CD14-positive monocyte (primary cell): ENCODE results near the gene NDUFS2. TPM values are rescaled to one million over a fixed set of nuclear protein-coding genes. Genes with fewer than 3 reads are reported as not detected.

Experiments used
- DNase-seq, 3 donors: peaks; one replicate each; pipeline ENCODE4 v3.0.0-alpha.2; 2011 to 2022
- H2AFZ ChIP-seq: 2 replicates; pipeline ENCODE4 v1.6.0; 2012; ENCODE audit warnings: mild to moderate bottlenecking, low read depth, low read length, inconsistent platforms; ENCODE audit not compliant: insufficient read depth, poor library complexity, severe bottlenecking
- H3K27ac ChIP-seq, 2 donors: 1 replicate in 1 of 2; 2 replicates in 1 of 2; pipeline ENCODE4 v1.5.1; 2012 to 2013; ENCODE audit warnings: low read length in 2 of 2, control low read depth in 1 of 2, inconsistent platforms in 1 of 2, low read depth in 1 of 2, mild to moderate bottlenecking in 1 of 2
- H3K27me3 ChIP-seq, 2 donors: one replicate each; pipeline versions ENCODE4 v1.6.0 to v1.6.1; 2011 to 2013; ENCODE audit warnings: low read length in 2 of 2; ENCODE audit not compliant: control insufficient read depth in 2 of 2, insufficient read depth in 2 of 2
- H3K36me3 ChIP-seq, 2 donors: replicated peaks in 1 of 2; 1 replicate in 1 of 2; 2 replicates in 1 of 2; pipeline versions ENCODE4 v1.5.1 to v1.6.1; 2012 to 2013; ENCODE audit warnings: low read length in 2 of 2, control low read depth in 1 of 2, inconsistent platforms in 1 of 2, mild to moderate bottlenecking in 1 of 2; ENCODE audit not compliant: insufficient read depth in 2 of 2, control insufficient read depth in 1 of 2
- H3K4me1 ChIP-seq, 2 donors: 1 replicate in 1 of 2; 2 replicates in 1 of 2; pipeline versions ENCODE4 v1.5.1 to v1.6.1; 2012 to 2013; ENCODE audit warnings: low read length in 2 of 2, control low read depth in 1 of 2, inconsistent platforms in 1 of 2, mild to moderate bottlenecking in 1 of 2, moderate library complexity in 1 of 2; ENCODE audit not compliant: insufficient read depth in 2 of 2, control insufficient read depth in 1 of 2
- H3K4me2 ChIP-seq: replicated peaks from 2 replicates; pipeline ENCODE3; 2012; ENCODE audit warnings: low read length, moderate library complexity, mild to moderate bottlenecking; ENCODE audit not compliant: poor library complexity, severe bottlenecking; ENCODE audit errors: extremely low read depth
- H3K4me3 ChIP-seq, 3 experiments: fragments of 200-600 bp in 1 of 3; sonication (generic) in 1 of 3; replicated peaks in 1 of 3; 1 replicate in 2 of 3; 2 replicates in 1 of 3; pipeline ENCODE4 v1.5.1; 2011 to 2013; ENCODE audit warnings: low read length in 3 of 3, mild to moderate bottlenecking in 3 of 3, control low read depth in 2 of 3, low read depth in 2 of 3, inconsistent platforms in 1 of 3, moderate library complexity in 1 of 3
- H3K79me2 ChIP-seq: 2 replicates; pipeline ENCODE4 v1.6.0; 2012; ENCODE audit warnings: mild to moderate bottlenecking, control low read depth, inconsistent platforms, low read length, moderate library complexity; ENCODE audit not compliant: insufficient read depth
- H3K9ac ChIP-seq: 2 replicates; pipeline ENCODE4 v1.6.0; 2017; ENCODE audit warnings: low read length, mild to moderate bottlenecking; ENCODE audit not compliant: insufficient read depth, poor library complexity, severe bottlenecking
- H3K9me3 ChIP-seq, 2 donors: replicated peaks in 1 of 2; 1 replicate in 1 of 2; 2 replicates in 1 of 2; pipeline versions ENCODE4 v1.5.1 to v1.6.1; 2012 to 2013; ENCODE audit warnings: low read length in 2 of 2, control low read depth in 1 of 2; ENCODE audit not compliant: control insufficient read depth in 1 of 2, insufficient read depth in 1 of 2
- H4K20me1 ChIP-seq: 2 replicates; pipeline ENCODE4 v1.6.0; 2012; ENCODE audit warnings: mild to moderate bottlenecking, low read length, control low read depth, moderate library complexity; ENCODE audit not compliant: insufficient read depth
- H3K27ac Mint-ChIP-seq, 7 donors: one replicate each; pipeline ENCODE4 v1.8.0; 2020; ENCODE audit warnings: mild to moderate bottlenecking in 7 of 7, mixed read lengths in 7 of 7, moderate library complexity in 6 of 7, inconsistent platforms in 2 of 7
- H3K27me3 Mint-ChIP-seq, 3 donors: one replicate each; pipeline ENCODE4 v1.8.0; 2021 to 2022; ENCODE audit warnings: low read depth in 3 of 3, mild to moderate bottlenecking in 3 of 3, mixed read lengths in 3 of 3, moderate library complexity in 3 of 3, inconsistent platforms in 1 of 3
- H3K36me3 Mint-ChIP-seq, 2 donors: one replicate each; pipeline ENCODE4 v1.8.0; 2020; ENCODE audit warnings: mixed read lengths in 2 of 2, inconsistent platforms in 1 of 2, mild to moderate bottlenecking in 1 of 2
- H3K4me1 Mint-ChIP-seq: one replicate; pipeline ENCODE4 v1.8.0; 2020; ENCODE audit warnings: mild to moderate bottlenecking, mixed read lengths
- H3K4me3 Mint-ChIP-seq, 2 donors: one replicate each; pipeline ENCODE4 v1.8.0; 2020; ENCODE audit warnings: mild to moderate bottlenecking in 2 of 2, mixed read lengths in 2 of 2, moderate library complexity in 1 of 2
- H3K9me3 Mint-ChIP-seq, 7 donors: one replicate each; pipeline ENCODE4 v1.8.0; 2020 to 2022; ENCODE audit warnings: mixed read lengths in 7 of 7, mild to moderate bottlenecking in 6 of 7, moderate library complexity in 6 of 7, inconsistent platforms in 2 of 7
- CTCF ChIP-seq: fragments of 200-600 bp; IDR thresholded peaks from one replicate; pipeline ENCODE4 v1.8.0; 2022; ENCODE audit warnings: antibody characterized with exemption, mild to moderate bottlenecking
- WGBS: methylation state at CpG from one replicate; pipeline ENCODE4 v1.1.5; 2013; ENCODE audit warnings: missing lambda C conversion rate; ENCODE audit not compliant: insufficient coverage; 5-methylcytosine and 5-hydroxymethylcytosine counted together
- intact Hi-C, 2 donors: fragments of 100-400 bp; cut with micrococcal nuclease; formaldehyde crosslinking; loops; one replicate each; pipeline versions ENCODE4 v1.15.0 to v1.15.1; 2023
- polyA plus RNA-seq, 3 donors: library from polyadenylated mRNA; depleted of rRNA in 1 of 3; unstranded in 2 of 3; stranded (reverse) in 1 of 3; fragments of 300-500 nt in 2 of 3; fragments of >200 nt in 1 of 3; fragmentation: Illumina TruSeq in 2 of 3; gene quantifications; 1 replicate in 2 of 3; 2 replicates in 1 of 3; pipeline ENCODE4 v1.2.3, GENCODE V29; 2012 to 2021

NDUFS2 gene
- polyA plus RNA-seq, 3 donors = 87.5 to 119 (median 101) TPM

- Mint-ChIP-seq H3K27me3 (peaks cover 52 to 55% (median 52%) of the 10 kb centered on the region in 3 donors), H3K36me3 (peaks cover 12 to 14% of the 10 kb centered on the region in 2 donors), H3K4me1 (peaks cover 20% of the 10 kb centered on the region), H3K9me3 (peaks cover 20 to 32% (median 24%) of the 10 kb centered on the region in 7 donors), H3K4me3 (peak within 1 kb of the TSS; percentile 68 to 82), H3K27ac (peak within 1 kb of the TSS in 1 of 7 donors; percentile 25)
- peak within 1 kb of the TSS in 2 of 3 experiments; percentile 11 to 52 for H3K4me3 ChIP-seq
- H4K20me1 ChIP-seq = no peaks in the 10 kb centered on the region
- intact Hi-C loops = no loop called here
- peak within 1 kb of the TSS; percentile 57 for H3K4me2 ChIP-seq
- H3K9me3 ChIP-seq = peaks cover 23 to 46% of the 10 kb centered on the region in 2 donors
- no peaks in the 10 kb centered on the region for H3K36me3 ChIP-seq
- no peak within 1 kb of the TSS for H3K27ac ChIP-seq
- no peak for DNase-seq
- H3K27me3 ChIP-seq = peaks cover 39 to 54% of the 10 kb centered on the region in 2 donors
- 3% methylated on average over 49 of the region's 62 CpGs for WGBS
- H3K9ac ChIP-seq = peak within 1 kb of the TSS; percentile 1
- peak within 1 kb of the TSS; percentile 57 for H2AFZ ChIP-seq
- no peak for TF ChIP-seq CTCF
- H3K79me2 ChIP-seq = no peaks in the 10 kb centered on the region
- peaks cover 8 to 10% of the 10 kb centered on the region in 2 donors for H3K4me1 ChIP-seq
Observed at GRCh38 chr1:161258439-161259344, 56.5 kb downstream of the NDUFS2 start, which contains the start of gene PCP4L1. PCP4L1 (plus strand) TSS chr1:161258745; CDS start chr1:161258975, 230 bp downstream.

DNA sequence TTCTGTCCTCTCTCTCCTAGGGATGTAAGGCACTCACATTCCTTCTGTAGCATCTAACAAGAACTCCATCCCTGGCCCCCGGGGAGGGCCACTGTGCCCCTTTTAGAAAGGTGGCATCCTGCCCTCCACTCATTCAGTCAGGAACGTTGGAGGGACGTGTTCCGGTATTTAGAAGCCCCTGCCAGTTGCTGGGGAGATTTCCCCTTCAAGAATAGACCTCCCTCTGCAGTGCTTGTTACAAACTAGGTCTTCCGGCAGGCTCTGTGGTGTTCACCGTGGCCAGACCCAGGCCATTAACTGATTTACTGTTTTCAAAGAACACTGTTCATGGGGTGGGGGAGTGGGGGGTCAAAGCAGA is 57.2 kb downstream of the NDUFS2 start:
- no peak overlapping the region for H3K27ac ChIP-seq
- H3K27me3 ChIP-seq = peaks cover 39 to 54% of the 10 kb centered on the region in 2 donors
- peak overlapping the region; percentile 57 for H2AFZ ChIP-seq
- Mint-ChIP-seq H3K9me3 (peaks cover 20 to 32% (median 24%) of the 10 kb centered on the region in 7 donors), H3K4me1 (peaks cover 20% of the 10 kb centered on the region), H3K27me3 (peaks cover 52 to 56% (median 53%) of the 10 kb centered on the region in 3 donors), H3K4me3 (peak overlapping the region; percentile 37 to 82), H3K27ac (no peak overlapping the region), H3K36me3 (peaks cover 12 to 14% of the 10 kb centered on the region in 2 donors)
- no peaks in the 10 kb centered on the region for H4K20me1 ChIP-seq
- H3K4me3 ChIP-seq = peak overlapping the region in 1 of 3 experiments; percentile 52
- peak overlapping the region; percentile 1 for H3K9ac ChIP-seq
- no peak for TF ChIP-seq CTCF
- H3K79me2 ChIP-seq = no peaks in the 10 kb centered on the region
- 60% methylated on average over 1 of the region's 6 CpGs for WGBS
- DNase-seq = no peak
- H3K9me3 ChIP-seq = peaks cover 23 to 46% of the 10 kb centered on the region in 2 donors
- intact Hi-C loops = no loop called here
- no peaks in the 10 kb centered on the region for H3K36me3 ChIP-seq
- no peak overlapping the region for H3K4me2 ChIP-seq
- H3K4me1 ChIP-seq = peaks cover 8 to 10% of the 10 kb centered on the region in 2 donors
